ENCODE results near the gene DHX29.
A peak's percentile ranks its signal among the peaks of the same experiment; 100 is the strongest.

The DHX29 gene

DNA sequence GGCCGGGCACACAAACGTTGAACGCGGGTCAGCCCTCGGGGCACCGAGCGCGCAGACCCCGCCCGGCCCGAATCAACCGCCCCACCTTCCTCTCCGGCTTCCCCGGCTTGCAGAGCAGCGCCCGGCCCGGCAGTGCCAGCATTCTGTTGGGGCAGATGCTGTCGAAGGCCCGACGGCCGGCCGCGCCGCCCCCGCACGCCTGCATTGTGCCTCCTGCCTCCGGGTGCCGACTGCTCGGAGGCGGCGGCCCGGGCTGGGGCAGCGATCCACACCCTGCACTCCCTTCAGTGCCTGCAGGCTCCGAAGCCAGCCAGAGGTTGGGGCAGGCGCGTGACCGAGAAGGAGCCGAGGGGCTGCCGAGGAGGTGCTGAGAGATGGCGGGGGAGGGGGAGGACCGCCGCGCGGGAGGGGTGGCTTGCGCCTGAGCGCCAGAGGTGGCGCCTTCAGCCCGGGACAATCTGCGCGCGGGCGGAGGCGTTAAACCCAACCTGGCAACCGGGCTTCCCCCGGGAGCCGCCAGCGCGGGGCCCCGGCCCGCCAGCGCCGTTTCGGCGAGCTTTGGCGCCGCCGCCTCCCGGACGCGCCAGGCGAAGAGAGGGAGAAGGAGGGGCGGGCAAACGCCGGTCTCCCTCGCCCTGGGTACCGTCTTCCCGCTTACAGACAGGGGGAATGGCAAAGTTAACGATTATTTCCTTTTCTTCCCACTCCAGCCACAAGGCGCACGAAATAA is 80.4 kb downstream of the DHX29 start, which contains the start of gene MCIDAS:
TSS of gene MCIDAS (minus strand) at position 382 of the 730 bp plus-strand sequence. CDS start at position 205, 177 bp downstream.
- FAIRE-seq = no peak
- TF ChIP-seq POLR2A (IDR thresholded peaks at IDR 0.05; ENCODE audit: low read depth, low read length) (no peak), POU2F2 (IDR thresholded peaks at IDR 0.05; ENCODE audit: low read depth, low read length) (no peak), SPI1 (IDR thresholded peaks at IDR 0.05; ENCODE audit: low read depth, low read length) (no peak), POLR2AphosphoS5 (IDR thresholded peaks at IDR 0.05; ENCODE audit: low read depth, low read length) (no peak), PAX5 (IDR thresholded peaks at IDR 0.05; ENCODE audit: insufficient read depth, low read length, severe bottlenecking) (no peak)
- DNase-seq (ENCODE audit: insufficient read length, low spot score) = peak; percentile 70

GRCh38 chr5:55226027-55226933 is 81.2 kb downstream of the DHX29 start:
- DNase-seq (ENCODE audit: insufficient read length, low spot score) = peak; percentile 71
- FAIRE-seq = peak; percentile 87
- TF ChIP-seq PAX5 (IDR thresholded peaks at IDR 0.05; ENCODE audit: insufficient read depth, low read length, severe bottlenecking) (no peak), SPI1 (IDR thresholded peaks at IDR 0.05; ENCODE audit: low read depth, low read length) (no peak), POLR2AphosphoS5 (IDR thresholded peaks at IDR 0.05; ENCODE audit: low read depth, low read length) (no peak), POLR2A (IDR thresholded peaks at IDR 0.05; ENCODE audit: low read depth, low read length) (no peak), POU2F2 (IDR thresholded peaks at IDR 0.05; ENCODE audit: low read depth, low read length) (no peak), TAF1 (IDR thresholded peaks at IDR 0.05; ENCODE audit: low read depth, low read length) (no peak)

- FAIRE-seq (no peak), DNase-seq (ENCODE audit: insufficient read length, low spot score) (no peak)
- TF ChIP-seq POLR2AphosphoS5 (IDR thresholded peaks at IDR 0.05; ENCODE audit: low read depth, low read length) = no peak
- TF ChIP-seq TAF1 (IDR thresholded peaks at IDR 0.05; ENCODE audit: low read depth, low read length) = no peak
- TF ChIP-seq SPI1 (IDR thresholded peaks at IDR 0.05; ENCODE audit: low read depth, low read length) = no peak
- TF ChIP-seq POU2F2 (IDR thresholded peaks at IDR 0.05; ENCODE audit: low read depth, low read length) = no peak
- TF ChIP-seq PAX5 (IDR thresholded peaks at IDR 0.05; ENCODE audit: insufficient read depth, low read length, severe bottlenecking) = no peak
- TF ChIP-seq POLR2A (IDR thresholded peaks at IDR 0.05; ENCODE audit: low read depth, low read length) = no peak
Measured at GRCh38 chr5:55225346-55225745, 82.1 kb downstream of the DHX29 start.

GRCh38 chr5:55223812-55224240 is 83.7 kb downstream of the DHX29 start:
- DNase-seq (ENCODE audit: insufficient read length, low spot score) = no peak
- TF ChIP-seq PAX5 (IDR thresholded peaks at IDR 0.05; ENCODE audit: insufficient read depth, low read length, severe bottlenecking) = no peak
- TF ChIP-seq SPI1 (IDR thresholded peaks at IDR 0.05; ENCODE audit: low read depth, low read length) = no peak
- TF ChIP-seq POLR2AphosphoS5 (IDR thresholded peaks at IDR 0.05; ENCODE audit: low read depth, low read length) = no peak
- TF ChIP-seq TAF1 (IDR thresholded peaks at IDR 0.05; ENCODE audit: low read depth, low read length) = no peak
- no peak for TF ChIP-seq POU2F2 (IDR thresholded peaks at IDR 0.05; ENCODE audit: low read depth, low read length)
- no peak for TF ChIP-seq POLR2A (IDR thresholded peaks at IDR 0.05; ENCODE audit: low read depth, low read length)
- FAIRE-seq = no peak

DNA sequence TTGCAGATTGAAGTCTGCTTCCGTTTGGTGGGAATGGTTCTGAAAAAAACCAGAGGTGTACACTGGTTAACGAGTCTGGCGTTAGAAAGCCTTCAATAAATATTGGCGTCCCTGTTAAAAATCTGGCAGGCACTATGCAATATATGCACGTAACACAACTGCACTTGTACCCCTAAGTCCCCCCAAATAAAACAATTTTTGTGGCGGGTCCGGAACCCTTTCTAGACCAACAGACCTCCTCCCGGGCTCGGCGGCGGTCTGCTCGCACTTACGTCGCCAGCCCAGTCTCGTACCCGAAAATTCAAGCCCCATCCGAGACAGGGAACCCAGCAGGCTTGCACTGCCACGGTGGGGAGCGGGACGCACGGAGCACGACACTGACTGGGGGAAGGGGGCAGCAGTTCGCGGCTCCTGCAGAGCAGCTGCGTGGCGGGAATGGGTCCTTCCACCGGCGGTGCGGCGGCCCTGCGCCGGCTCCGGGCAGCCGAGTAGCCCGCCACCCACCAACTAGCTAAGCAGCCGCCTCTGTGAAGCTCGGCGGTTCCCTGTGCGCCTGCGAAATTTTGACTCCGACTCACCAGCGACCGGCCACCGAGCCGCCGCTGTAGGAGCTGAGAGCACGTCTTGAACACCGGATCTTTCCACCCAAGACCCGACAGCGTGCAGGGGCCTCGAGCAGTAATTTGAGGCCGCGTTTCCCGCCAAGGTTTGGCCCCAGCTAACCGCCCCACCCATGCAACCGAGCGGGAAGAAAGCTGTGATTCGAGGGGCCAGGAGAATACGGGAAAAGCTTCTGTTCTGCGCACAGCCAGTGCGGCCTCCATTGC is 84.3 kb downstream of the DHX29 start:
- peak; percentile 20 for FAIRE-seq
- DNase-seq (ENCODE audit: insufficient read length, low spot score) = peak; percentile 22
- TF ChIP-seq SPI1 (IDR thresholded peaks at IDR 0.05; ENCODE audit: low read depth, low read length) = no peak
- no peak for TF ChIP-seq TAF1 (IDR thresholded peaks at IDR 0.05; ENCODE audit: low read depth, low read length)
- no peak for TF ChIP-seq POLR2AphosphoS5 (IDR thresholded peaks at IDR 0.05; ENCODE audit: low read depth, low read length)
- no peak for TF ChIP-seq POLR2A (IDR thresholded peaks at IDR 0.05; ENCODE audit: low read depth, low read length)
- TF ChIP-seq POU2F2 (IDR thresholded peaks at IDR 0.05; ENCODE audit: low read depth, low read length) = no peak
- TF ChIP-seq PAX5 (IDR thresholded peaks at IDR 0.05; ENCODE audit: insufficient read depth, low read length, severe bottlenecking) = no peak

- FAIRE-seq (no peak), DNase-seq (ENCODE audit: insufficient read length, low spot score) (no peak)
- no peak for TF ChIP-seq TAF1 (IDR thresholded peaks at IDR 0.05; ENCODE audit: low read depth, low read length)
- TF ChIP-seq POLR2AphosphoS5 (IDR thresholded peaks at IDR 0.05; ENCODE audit: low read depth, low read length) = no peak
- no peak for TF ChIP-seq SPI1 (IDR thresholded peaks at IDR 0.05; ENCODE audit: low read depth, low read length)
- no peak for TF ChIP-seq PAX5 (IDR thresholded peaks at IDR 0.05; ENCODE audit: insufficient read depth, low read length, severe bottlenecking)
- TF ChIP-seq POLR2A (IDR thresholded peaks at IDR 0.05; ENCODE audit: low read depth, low read length) = no peak
- TF ChIP-seq POU2F2 (IDR thresholded peaks at IDR 0.05; ENCODE audit: low read depth, low read length) = no peak
Measured at GRCh38 chr5:55222092-55222984, 85.2 kb downstream of the DHX29 start.

GRCh38 chr5:55220433-55221185 is 86.9 kb downstream of the DHX29 start:
- FAIRE-seq = no peak
- no peak for TF ChIP-seq POLR2A (IDR thresholded peaks at IDR 0.05; ENCODE audit: low read depth, low read length)
- no peak for TF ChIP-seq POU2F2 (IDR thresholded peaks at IDR 0.05; ENCODE audit: low read depth, low read length)
- TF ChIP-seq PAX5 (IDR thresholded peaks at IDR 0.05; ENCODE audit: insufficient read depth, low read length, severe bottlenecking) = no peak
- TF ChIP-seq TAF1 (IDR thresholded peaks at IDR 0.05; ENCODE audit: low read depth, low read length) = no peak
- no peak for TF ChIP-seq POLR2AphosphoS5 (IDR thresholded peaks at IDR 0.05; ENCODE audit: low read depth, low read length)
- TF ChIP-seq SPI1 (IDR thresholded peaks at IDR 0.05; ENCODE audit: low read depth, low read length) = no peak
- DNase-seq (ENCODE audit: insufficient read length, low spot score) = no peak

All from GM12891 (cell line).